ENCODE measurements around the gene NSUN3.

DNA sequence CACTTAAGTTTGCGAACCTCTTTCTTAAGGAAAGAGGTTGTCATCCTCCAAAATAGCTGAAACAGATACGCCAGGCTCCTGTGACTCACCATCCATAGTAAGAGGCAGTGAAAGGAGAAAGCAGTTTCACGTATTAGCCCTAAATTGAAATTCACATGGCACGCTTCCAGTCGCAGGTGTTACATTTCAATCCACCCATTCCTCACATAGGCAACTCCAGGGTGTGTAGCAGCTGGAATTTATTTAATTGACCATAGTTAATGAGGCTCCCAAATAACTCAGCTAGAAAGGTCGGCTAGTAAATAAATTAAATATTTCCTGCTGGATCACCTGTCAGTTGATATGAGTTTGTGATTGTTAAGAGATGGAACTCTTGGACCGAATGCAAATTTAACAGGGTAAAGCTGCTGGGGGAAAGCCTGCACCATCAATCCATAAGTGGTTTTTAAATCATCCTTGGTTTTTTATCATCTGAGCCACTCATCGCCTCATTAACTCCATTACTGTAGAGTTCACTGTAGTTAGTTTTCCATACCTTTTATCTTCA, 19.6 kb downstream of the NSUN3 start:
- TF ChIP-seq, protein P1, sequence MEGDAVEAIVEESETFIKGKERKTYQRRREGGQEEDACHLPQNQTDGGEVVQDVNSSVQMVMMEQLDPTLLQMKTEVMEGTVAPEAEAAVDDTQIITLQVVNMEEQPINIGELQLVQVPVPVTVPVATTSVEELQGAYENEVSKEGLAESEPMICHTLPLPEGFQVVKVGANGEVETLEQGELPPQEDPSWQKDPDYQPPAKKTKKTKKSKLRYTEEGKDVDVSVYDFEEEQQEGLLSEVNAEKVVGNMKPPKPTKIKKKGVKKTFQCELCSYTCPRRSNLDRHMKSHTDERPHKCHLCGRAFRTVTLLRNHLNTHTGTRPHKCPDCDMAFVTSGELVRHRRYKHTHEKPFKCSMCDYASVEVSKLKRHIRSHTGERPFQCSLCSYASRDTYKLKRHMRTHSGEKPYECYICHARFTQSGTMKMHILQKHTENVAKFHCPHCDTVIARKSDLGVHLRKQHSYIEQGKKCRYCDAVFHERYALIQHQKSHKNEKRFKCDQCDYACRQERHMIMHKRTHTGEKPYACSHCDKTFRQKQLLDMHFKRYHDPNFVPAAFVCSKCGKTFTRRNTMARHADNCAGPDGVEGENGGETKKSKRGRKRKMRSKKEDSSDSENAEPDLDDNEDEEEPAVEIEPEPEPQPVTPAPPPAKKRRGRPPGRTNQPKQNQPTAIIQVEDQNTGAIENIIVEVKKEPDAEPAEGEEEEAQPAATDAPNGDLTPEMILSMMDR (conservative IDR thresholded peaks at IDR 0.05): no peak
- TF ChIP-seq ZFX (IDR thresholded peaks at IDR 0.05): no peak
